Measurements from ENCODE around the gene ERBB4. TPM values are rescaled to one million over a fixed set of nuclear protein-coding genes. Genes with fewer than 3 reads are reported as not detected.

The ERBB4 gene
- polyA plus RNA-seq, 1 of the 3 experiments (the other 2 are of a cell fraction), result 0.05 TPM

DNA sequence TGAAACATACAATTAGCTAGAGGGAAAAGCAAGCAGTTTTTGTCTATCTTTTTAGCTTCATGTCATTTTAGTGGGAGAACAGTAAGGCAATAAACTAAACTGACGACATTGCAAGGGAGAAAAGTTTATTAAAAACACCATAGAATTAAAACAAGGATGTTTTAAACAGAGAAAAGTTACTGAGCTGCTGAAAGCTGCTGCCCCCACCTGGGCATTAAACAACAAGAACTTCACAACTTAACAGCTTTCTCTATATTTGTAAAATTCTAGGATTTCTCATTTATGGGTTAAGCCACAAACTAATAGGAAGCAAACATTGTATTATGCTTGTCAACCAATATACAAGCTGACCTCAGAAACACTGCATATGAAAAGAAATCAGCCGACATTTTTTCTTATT lies 289.2 kb downstream of the ERBB4 start:
- no peaks in the 10 kb centered on the region for H3K9me2 ChIP-seq

DNA sequence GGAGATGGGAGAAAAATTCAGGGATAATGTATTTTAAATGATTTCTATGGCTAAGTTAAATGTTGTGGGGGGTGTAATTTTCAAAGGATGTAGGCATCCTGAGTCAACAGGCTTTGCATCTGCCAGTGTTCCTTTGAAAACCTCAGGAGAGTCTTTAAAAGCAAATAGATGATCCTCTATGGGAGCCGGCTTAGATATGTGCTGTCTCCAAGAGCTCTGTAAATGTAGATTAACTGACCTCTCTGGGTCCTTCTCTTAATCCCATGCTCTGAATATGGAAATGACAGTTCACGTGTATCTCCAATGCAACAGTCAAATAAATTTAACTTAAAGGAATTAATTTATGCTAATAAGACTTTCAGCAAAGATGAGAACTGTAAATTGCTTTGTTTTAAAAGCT lies 292.7 kb downstream of the ERBB4 start:
- WGBS (ENCODE audit: low lambda C conversion rate), result 83% methylated on average over 2 of the region's 2 CpGs
- Histone ChIP-seq H3K27me3 (ENCODE audit: insufficient read depth) (no peaks in the 10 kb centered on the region), H3K27ac (ENCODE audit: low read depth in 2 of 2, low read length in 1 of 2) (no peak overlapping the region), H3F3A (replicated peaks; ENCODE audit: insufficient read depth) (no peaks in the 10 kb centered on the region), H3K9ac (no peak overlapping the region), H3K79me2 (ENCODE audit: insufficient read depth) (no peaks in the 10 kb centered on the region), H3K9me3 (no peaks in the 10 kb centered on the region), H3K36me3 (replicated peaks in 1 of 2; ENCODE audit: control insufficient read depth in 1 of 2, insufficient read depth in 2 of 2, low read length in 1 of 2) (no peaks in the 10 kb centered on the region), H2AFZ (ENCODE audit: low read depth) (no peak overlapping the region), H3K4me2 (no peak overlapping the region), H3K4me3 (ENCODE audit: low read depth in 2 of 2, low read length in 1 of 2) (no peak overlapping the region), H3K4me1 (ENCODE audit: control insufficient read depth in 1 of 2, insufficient read depth in 2 of 2, low read depth in 1 of 2, low read length in 1 of 2) (no peaks in the 10 kb centered on the region; a peak in 1 of 4 replicates), H3K9me2 (no peaks in the 10 kb centered on the region), H4K20me1 (ENCODE audit: insufficient read depth) (no peaks in the 10 kb centered on the region)
- ChIA-PET POLR2A (no interaction called here), CTCF (no interaction called here)
- no peak for DNase-seq
- TF ChIP-seq, protein P1, sequence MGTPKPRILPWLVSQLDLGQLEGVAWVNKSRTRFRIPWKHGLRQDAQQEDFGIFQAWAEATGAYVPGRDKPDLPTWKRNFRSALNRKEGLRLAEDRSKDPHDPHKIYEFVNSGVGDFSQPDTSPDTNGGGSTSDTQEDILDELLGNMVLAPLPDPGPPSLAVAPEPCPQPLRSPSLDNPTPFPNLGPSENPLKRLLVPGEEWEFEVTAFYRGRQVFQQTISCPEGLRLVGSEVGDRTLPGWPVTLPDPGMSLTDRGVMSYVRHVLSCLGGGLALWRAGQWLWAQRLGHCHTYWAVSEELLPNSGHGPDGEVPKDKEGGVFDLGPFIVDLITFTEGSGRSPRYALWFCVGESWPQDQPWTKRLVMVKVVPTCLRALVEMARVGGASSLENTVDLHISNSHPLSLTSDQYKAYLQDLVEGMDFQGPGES (IDR thresholded peaks at IDR 0.05; ENCODE audit: low read depth, low read length), result no peak
- TF ChIP-seq RAD21 (IDR thresholded peaks at IDR 0.05; ENCODE audit: low read length), result no peak
- no peak for TF ChIP-seq EZH2phosphoT487 (IDR thresholded peaks at IDR 0.05; ENCODE audit: borderline replicate concordance, low read depth)
- TF ChIP-seq ELF1 (IDR thresholded peaks at IDR 0.05), result no peak
- TF ChIP-seq, protein P2, sequence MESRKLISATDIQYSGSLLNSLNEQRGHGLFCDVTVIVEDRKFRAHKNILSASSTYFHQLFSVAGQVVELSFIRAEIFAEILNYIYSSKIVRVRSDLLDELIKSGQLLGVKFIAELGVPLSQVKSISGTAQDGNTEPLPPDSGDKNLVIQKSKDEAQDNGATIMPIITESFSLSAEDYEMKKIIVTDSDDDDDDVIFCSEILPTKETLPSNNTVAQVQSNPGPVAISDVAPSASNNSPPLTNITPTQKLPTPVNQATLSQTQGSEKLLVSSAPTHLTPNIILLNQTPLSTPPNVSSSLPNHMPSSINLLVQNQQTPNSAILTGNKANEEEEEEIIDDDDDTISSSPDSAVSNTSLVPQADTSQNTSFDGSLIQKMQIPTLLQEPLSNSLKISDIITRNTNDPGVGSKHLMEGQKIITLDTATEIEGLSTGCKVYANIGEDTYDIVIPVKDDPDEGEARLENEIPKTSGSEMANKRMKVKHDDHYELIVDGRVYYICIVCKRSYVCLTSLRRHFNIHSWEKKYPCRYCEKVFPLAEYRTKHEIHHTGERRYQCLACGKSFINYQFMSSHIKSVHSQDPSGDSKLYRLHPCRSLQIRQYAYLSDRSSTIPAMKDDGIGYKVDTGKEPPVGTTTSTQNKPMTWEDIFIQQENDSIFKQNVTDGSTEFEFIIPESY (IDR thresholded peaks at IDR 0.05; ENCODE audit: borderline replicate concordance, low read depth), result no peak
- TF ChIP-seq FOXM1 (IDR thresholded peaks at IDR 0.05; ENCODE audit: low read depth), result no peak
- no peak for TF ChIP-seq SIN3A (IDR thresholded peaks at IDR 0.05; ENCODE audit: borderline replicate concordance, low read depth, low read length)
- TF ChIP-seq MEF2A (IDR thresholded peaks at IDR 0.05; ENCODE audit: borderline replicate concordance, low read depth), result no peak

More for the DNA sequence above, 289.2 kb downstream of the ERBB4 start:
- no peaks in the 10 kb centered on the region for H3K79me2 ChIP-seq (ENCODE audit: insufficient read depth)
- H3K27ac ChIP-seq (ENCODE audit: low read depth in 2 of 2, low read length in 1 of 2), result no peak overlapping the region
- no peak overlapping the region for H3K9ac ChIP-seq
- H4K20me1 ChIP-seq (ENCODE audit: insufficient read depth), result no peaks in the 10 kb centered on the region
- WGBS (ENCODE audit: low lambda C conversion rate), result 50% methylated on average over 2 of the region's 2 CpGs
- peak; percentile 55 for TF ChIP-seq RAD21 (IDR thresholded peaks at IDR 0.05; ENCODE audit: low read length)
- TF ChIP-seq SMC3 (IDR thresholded peaks at IDR 0.05; ENCODE audit: low read depth, low read length), result peak; percentile 28; the same call in 1 of the 2 replicates
- TF ChIP-seq FOSL2 (IDR thresholded peaks at IDR 0.05; ENCODE audit: borderline replicate concordance, low read depth), result no peak
- TF ChIP-seq, protein P3, sequence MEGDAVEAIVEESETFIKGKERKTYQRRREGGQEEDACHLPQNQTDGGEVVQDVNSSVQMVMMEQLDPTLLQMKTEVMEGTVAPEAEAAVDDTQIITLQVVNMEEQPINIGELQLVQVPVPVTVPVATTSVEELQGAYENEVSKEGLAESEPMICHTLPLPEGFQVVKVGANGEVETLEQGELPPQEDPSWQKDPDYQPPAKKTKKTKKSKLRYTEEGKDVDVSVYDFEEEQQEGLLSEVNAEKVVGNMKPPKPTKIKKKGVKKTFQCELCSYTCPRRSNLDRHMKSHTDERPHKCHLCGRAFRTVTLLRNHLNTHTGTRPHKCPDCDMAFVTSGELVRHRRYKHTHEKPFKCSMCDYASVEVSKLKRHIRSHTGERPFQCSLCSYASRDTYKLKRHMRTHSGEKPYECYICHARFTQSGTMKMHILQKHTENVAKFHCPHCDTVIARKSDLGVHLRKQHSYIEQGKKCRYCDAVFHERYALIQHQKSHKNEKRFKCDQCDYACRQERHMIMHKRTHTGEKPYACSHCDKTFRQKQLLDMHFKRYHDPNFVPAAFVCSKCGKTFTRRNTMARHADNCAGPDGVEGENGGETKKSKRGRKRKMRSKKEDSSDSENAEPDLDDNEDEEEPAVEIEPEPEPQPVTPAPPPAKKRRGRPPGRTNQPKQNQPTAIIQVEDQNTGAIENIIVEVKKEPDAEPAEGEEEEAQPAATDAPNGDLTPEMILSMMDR (IDR thresholded peaks at IDR 0.05), result peak; percentile 57
- no peak for TF ChIP-seq NRF1 (IDR thresholded peaks at IDR 0.05; ENCODE audit: low read depth, low read length)
- H2AFZ ChIP-seq (ENCODE audit: low read depth), result no peak overlapping the region
- H3K4me3 ChIP-seq (ENCODE audit: low read depth in 2 of 2, low read length in 1 of 2), result no peak overlapping the region
- H3K4me2 ChIP-seq, result no peak overlapping the region
- no peaks in the 10 kb centered on the region for H3K27me3 ChIP-seq (ENCODE audit: insufficient read depth)
- POLR2A ChIA-PET, result no interaction called here
- DNase-seq, result no peak
- H3F3A ChIP-seq (replicated peaks; ENCODE audit: insufficient read depth), result no peaks in the 10 kb centered on the region
- no peaks in the 10 kb centered on the region for H3K36me3 ChIP-seq (replicated peaks in 1 of 2; ENCODE audit: control insufficient read depth in 1 of 2, insufficient read depth in 2 of 2, low read length in 1 of 2)
- peaks cover 0 to 3% of the 10 kb centered on the region in 2 experiments; a peak in 2 of 4 replicates for H3K4me1 ChIP-seq (ENCODE audit: control insufficient read depth in 1 of 2, insufficient read depth in 2 of 2, low read depth in 1 of 2, low read length in 1 of 2)
- no peaks in the 10 kb centered on the region for H3K9me3 ChIP-seq
- CTCF ChIA-PET, result interaction anchor here (0.8 to 1.8 kb wide), 8 partner anchors 10 to 505 kb away, joined by 3 to 6 read pairs (median 4); no protein-coding TSS in a partner anchor

Data from SK-N-SH (cell line).